ENCODE measurements around the gene DYNLRB1.
"Not testable (repeated sequence)": the region's sequence is repeated elsewhere in the genome, so short reads cannot be mapped to it uniquely, and the experiment has no call there.

DYNLRB1 gene

GRCh38 chr20:34512266-34512954 lies 3.8 kb upstream of the DYNLRB1 start:
- DNase-seq, result no peak

- DNase-seq, result no peak
Measured at GRCh38 chr20:34512955-34513419, 3.2 kb upstream of the DYNLRB1 start.

GRCh38 chr20:34514034-34514433 lies 2.2 kb upstream of the DYNLRB1 start:
- DNase-seq, result not testable (repeated sequence)

- no peak for DNase-seq
Measured at GRCh38 chr20:34514897-34515483, 1.2 kb upstream of the DYNLRB1 start.

DNA sequence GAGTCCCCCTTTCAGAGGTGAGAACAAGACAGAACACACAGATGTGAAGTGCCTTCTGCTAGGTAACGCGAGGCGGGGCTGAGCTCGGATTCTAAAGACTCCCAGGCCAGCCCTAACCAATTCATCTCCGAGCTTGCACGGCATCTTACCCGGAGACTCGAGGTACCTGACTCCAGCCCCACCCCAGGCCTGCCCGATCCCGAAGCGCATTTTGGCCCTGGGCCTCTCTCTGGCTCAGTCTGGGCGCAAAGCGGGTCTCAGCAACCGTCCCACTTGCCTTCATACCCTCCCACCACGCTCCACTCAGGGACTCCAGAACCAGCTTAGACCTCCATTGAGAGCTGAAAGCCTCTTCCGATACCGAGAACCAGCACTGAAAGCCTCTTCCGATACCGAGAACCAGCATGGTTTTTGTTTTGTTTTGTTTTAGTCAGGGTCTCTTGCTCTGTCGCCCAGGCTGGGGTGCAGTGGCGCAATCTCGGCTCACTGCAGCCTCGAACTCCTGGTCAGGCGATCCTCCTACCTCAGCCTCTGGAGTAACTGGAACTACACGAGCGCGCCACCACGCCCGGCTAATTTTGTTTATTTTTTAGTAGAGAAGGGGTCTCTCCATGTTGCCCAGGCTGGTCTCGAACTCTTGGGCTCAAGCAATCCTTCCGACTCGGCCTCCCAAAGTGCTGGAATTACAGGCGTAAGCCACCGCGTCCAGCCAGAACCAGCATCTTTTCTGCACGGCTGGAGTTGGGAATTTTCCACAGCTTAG lies 557 bp upstream of the DYNLRB1 start:
- peak; percentile 76 to 87 (median 87) for DNase-seq

DNA sequence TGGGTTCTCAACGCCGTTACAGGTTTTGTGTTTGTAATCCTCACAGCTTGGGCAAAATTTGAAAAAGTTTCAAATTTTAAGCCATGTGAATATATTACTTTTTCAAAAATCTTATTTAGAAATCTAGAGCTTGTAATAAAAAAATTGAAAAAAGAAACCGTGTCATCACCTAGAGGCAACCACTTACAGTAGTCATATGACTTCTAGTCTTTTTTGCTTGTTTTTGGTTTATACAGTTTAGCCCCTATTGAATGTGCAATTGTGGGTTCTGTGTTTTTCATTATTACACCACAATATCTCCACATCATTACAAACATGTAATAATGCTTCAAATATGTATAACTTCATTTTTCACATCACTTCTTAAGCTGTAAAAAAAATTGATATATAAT lies 888 bp downstream of the DYNLRB1 start:
- DNase-seq, result no peak

GRCh38 chr20:34518863-34519262 lies 2.6 kb downstream of the DYNLRB1 start:
- DNase-seq, result not testable (repeated sequence)

DNA sequence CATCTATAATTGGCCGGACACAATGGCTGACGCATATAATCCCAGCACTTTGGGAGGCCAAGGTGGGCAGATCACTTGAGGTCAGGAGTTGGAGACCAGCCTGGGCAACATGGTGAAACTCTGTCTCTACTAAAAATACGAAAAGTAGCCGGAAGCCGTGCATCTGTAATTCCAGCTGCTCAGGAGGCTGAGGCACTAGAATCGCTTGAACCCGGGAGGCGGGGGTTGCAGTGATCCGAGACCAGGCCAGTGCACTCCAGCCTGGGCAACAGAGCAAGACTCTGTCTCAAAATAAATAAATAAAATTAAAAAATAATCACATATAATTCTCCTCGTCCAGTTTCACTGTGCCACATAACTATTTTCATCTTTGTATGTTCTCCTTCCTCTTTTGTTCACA lies 3.6 kb downstream of the DYNLRB1 start:
- DNase-seq, result not testable (repeated sequence)

GRCh38 chr20:34522969-34523871 lies 7.0 kb downstream of the DYNLRB1 start:
- peak in 1 of 3 experiments; percentile 40 for DNase-seq

- no peak for DNase-seq
Measured at GRCh38 chr20:34524426-34524825, 8.2 kb downstream of the DYNLRB1 start.

- DNase-seq, result no peak
Measured at GRCh38 chr20:34525342-34525708, 9.1 kb downstream of the DYNLRB1 start.

DNA sequence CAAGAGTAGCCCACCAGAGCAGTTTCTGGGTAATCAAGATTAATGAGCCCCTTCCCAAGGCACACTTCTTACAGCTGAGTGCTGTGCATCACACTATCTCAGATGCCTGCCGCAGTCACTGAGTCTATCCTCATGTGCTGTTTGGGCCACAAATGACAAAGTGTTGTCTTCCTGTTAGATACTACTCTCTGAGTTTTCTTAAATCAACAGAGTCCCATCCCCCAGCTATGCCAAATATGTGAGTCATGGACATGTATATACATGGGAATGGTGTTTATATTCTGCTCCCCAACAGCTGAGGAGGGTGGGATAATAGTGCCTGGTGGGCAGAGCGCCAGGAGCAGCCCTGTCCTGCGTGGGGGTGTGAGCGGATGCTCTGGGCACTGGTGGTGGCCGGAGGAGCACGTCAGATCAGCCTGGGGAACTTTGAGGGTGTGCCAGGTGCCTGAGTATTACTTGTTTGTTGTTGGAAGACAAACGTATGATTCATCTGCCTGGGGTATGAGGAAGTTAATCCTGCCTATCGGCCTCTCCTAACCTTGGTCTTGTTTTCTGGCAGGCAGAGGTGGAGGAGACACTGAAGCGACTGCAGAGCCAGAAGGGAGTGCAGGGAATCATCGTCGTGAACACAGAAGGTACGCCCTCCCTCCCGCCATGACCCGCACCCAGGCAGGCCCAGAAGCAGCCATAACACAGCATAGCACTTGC lies 9.6 kb downstream of the DYNLRB1 start:
- DNase-seq, result peak in 2 of 3 experiments; percentile 11 to 48

- no peak for DNase-seq
Measured at GRCh38 chr20:34526466-34526865, 10.2 kb downstream of the DYNLRB1 start.

DNA sequence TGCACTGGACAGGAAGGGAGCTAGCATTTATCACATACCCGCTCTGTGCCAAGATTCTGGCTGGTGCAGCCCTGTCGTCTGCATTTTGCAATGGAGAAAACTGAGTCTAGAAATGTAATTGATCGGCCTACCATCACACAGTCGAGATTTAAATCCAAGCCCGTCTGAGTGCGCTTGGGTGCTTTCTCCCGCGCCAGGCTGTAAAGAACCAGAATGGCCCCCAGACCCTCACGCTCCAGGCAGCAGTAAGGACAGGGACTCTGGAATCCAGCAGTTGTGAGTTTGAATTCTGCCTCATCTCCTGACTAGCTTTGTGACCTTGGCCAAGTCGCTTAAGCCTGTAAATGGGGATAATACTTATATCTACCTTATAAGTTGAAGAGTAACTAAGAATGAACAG lies 10.8 kb downstream of the DYNLRB1 start:
- no peak for DNase-seq

DNA sequence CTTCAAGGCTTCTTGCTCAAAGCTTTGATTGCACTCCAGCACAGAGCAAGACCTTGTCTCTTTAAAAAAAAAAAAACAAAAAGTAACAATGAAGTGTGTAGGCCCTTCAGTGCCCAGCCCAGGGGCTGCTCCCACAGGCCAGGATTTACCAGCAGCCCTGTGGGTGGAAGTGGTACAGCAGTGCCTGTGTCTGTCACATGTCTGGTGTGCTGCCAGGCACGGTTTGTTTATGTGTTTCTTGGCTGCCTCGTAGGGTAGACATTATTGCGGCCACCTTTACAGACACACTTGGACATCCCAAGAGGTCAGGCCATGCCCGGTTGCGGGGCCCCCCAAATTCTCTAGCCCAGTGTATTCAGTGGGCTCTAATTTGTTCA lies 12.7 kb downstream of the DYNLRB1 start:
- no peak for DNase-seq

DNA sequence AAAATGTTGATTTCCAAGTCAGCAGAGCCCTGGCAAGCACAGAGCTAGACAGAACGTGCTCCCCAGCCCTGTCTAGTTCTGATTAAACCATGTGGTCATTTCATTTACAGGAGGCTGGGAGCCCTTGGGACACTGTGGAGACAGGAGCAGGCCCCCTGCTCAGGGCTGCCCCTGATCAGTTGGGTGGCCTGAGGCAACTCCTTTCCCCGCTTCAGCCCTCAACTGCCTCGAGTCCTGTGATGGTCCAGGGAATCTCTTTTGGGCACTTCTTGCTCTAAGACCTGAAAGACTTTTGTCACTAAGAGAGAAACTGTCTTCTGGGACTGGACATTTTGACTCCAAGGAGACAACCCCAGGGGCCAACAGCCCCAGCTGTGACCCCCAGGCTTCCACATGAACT lies 13.5 kb downstream of the DYNLRB1 start:
- no peak for DNase-seq

GRCh38 chr20:34530342-34530741 lies 14.1 kb downstream of the DYNLRB1 start:
- no peak for DNase-seq

DNA sequence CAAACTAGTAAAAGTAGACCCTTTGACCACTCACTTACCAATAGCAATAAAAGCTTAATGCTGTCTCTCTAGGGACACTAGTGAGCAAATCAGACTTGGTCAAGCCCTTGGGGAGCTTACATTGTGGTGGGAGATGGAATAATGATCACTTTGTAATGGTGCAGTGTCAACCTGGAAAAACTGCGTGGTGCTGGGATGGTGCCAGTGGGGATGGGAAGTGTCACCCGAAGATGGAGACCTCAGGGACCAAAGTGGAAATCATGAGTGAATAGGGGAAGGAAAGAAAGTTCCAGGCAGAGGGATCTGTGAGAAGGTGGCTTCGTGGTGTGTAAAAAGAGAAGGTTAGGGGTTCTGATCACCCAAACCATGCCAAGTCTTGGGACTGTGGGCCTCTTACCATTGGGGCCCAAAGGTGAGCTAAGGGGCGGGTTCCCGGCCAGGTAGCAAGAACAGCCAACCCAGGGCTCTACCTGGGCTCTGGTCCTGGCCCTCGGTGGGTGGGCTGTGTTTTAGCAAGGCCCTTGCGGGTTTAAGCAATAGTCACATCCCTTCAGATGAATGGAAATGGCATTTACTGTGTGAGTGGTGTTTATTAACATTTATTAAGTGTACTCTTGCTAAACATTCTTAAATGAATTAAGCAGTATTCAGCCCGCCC lies 15.5 kb downstream of the DYNLRB1 start:
- DNase-seq, result no peak

DNA sequence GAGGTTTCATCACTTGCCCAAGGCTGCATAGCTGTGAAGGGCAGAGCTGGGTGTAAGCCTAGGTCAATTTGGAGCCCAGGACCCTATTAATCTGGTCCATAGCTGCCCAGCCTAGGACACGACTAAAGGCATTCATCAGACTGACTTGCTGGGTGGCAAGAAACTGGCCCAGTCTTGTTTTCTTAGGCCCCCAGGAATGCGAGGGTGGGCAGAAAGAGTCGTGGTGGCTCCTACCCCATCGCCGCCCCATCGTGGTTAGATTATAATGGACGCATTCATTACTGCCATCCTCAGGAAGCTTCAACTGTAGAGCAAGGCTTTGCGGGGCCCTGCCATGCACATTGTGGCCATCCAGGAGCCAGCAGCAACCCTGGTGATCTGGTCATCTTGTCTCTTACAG lies 16.1 kb downstream of the DYNLRB1 start:
- DNase-seq, result no peak

DNA sequence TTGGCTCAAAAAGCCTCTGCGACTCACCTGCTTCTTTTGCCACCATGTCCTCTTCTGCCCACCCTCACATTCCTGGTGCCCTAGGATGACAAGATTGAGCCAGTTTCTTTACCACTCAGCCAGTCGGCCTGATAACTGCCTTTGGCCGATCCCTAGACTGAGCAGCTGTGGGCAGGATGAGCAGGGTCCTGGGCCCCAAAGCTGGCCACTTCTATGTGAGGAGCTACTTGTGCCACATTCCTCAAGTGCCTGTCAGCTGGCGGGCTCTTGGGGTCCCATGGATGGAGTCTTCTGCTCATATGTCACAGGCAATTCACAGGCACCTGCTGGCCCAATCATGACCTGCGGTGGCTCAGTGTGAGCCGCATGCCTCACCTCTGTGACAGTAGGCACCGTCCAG lies 16.5 kb downstream of the DYNLRB1 start:
- no peak for DNase-seq

DNA sequence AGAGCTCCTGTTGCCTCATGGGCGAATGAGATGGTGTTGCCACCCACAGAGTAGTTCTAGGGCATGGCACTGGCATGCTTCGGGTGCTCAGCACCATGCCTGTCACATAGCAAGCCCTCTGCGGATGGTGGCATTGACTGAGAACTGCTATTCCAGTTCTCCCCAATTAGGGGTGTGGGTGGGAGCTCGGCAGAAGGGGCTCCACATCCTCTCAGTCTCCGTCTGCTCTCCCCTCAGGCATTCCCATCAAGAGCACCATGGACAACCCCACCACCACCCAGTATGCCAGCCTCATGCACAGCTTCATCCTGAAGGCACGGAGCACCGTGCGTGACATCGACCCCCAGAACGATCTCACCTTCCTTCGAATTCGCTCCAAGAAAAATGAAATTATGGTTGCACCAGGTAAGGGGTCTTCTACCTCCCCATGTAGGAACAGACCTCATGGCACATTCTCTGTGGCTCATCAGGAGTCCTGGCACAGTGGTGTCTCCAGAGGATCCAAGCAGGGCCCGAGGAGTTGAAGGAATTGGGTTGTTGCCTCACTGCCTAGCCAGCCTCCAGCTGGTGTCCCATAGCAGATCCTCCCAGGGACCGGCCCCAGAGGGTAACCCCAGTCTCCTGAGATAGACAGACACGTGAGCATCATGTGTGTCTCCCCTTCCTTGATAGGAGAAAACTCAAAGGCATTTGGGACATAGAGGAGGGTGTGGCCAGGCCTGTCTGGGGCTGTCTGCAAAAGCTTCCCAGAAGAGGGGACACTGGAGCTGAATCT lies 18.4 kb downstream of the DYNLRB1 start:
- no peak for DNase-seq

Data from NCI-H1417 (cell line).